Left kidney (tissue), 2 donors: Measurements from ENCODE around the gene SSR4. TPM values are rescaled to one million over a fixed set of nuclear protein-coding genes. Genes with fewer than 3 reads are reported as not detected.
"Not testable (repeated sequence)": the region's sequence is repeated elsewhere in the genome, so short reads cannot be mapped to it uniquely, and the experiment has no call there.

Source experiments
- DNase-seq: peaks from one replicate; pipeline ENCODE4 v3.0.0-alpha.2; 2013
- polyA plus RNA-seq: library from polyadenylated mRNA; unstranded; fragments of 120-200 nt; gene quantifications from one replicate; pipeline ENCODE4 v1.2.1, GENCODE V29; 2013; ENCODE audit not compliant: insufficient read length

Gene SSR4
- polyA plus RNA-seq, 1 donor = 134 TPM

DNA sequence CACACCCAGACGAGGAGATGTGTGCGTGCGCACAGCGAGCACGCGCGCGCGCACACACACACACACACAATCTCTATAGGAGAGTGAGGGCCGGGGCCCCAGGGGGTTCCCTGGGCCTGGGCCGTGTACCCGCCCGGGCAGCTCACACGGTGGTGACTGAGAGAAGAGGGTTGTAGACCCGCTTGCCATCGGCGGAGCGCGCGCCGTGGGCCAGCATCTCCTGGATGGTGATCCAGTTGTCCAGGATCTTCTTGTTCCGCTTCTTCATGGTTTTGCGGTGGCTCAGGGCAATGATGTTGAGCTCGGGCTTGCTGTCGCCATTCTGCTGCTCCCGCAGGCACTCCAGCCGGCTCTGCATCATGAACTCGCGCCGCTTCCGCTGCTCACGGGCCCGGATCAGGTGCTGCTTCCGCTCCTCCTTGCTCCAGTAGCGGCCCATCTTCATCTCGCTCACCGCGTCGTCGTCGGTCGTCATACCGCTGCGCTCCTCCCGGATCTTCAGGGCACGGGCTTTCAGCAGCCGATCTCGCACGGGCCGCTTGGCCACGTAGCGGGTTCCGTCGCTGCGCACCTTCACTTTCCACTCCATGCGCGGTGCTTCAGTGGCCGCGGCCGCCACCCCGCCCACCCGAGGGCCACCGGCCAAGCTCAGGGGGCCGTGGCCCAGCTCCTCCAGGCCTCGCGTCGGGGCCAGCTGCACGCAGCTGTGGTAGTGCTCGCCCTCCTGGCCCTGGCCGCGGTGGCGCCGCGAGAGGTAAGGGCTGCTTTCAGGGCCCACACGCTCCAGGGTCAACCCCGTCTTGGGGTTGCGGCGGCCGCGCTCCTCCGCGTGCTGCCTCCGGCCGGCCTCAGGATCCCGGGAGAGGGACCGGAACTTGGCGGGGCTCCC, 9.0 kb downstream of the SSR4 start:
- DNase-seq = no peak

DNA sequence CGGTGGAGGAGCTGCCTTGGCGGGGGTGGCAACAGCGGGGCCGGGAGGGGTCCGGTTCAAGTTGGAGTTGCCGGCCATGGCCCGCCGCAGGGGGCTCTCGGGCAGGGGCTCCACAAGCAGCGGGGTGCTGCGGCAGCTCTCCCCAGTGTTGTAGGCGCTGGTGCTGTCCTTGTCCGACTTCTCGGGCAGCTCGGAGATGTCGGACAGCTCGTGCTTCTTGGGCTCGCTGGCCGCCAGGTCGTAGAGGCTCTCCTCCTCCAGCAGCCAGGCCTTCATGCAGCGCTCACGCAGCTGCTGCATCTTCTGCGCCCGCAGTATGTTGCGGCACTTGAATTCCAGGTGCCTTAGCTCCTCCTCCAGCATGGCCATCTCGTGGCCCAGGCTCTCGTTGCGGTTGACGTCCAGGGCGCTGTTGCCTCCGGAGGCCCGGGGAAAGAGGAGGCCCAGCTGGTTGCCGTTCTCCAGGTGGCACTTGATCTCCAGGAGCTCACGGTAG, 9.7 kb downstream of the SSR4 start:
- DNase-seq = no peak

DNA sequence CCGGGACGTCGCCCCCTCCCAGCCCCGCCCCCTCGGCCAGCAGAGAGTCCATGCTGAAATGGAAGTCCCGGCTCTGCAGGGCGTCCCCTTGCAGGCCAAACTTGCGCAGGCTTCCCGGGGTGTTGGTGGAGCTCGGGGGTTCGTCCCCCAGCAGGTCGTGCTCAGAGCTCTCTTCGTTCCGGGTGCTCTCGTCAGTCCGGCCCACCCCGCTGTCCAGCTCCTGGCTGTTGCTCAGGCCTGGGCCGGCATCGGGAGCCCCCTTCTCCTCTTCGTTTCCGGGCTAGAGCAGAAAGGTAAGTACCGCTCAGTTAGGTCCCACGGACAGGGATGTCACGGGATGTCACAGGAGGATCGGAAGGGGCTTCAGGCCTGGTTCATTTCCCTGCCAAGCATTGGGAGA, 10.2 kb downstream of the SSR4 start:
- DNase-seq = no peak

DNA sequence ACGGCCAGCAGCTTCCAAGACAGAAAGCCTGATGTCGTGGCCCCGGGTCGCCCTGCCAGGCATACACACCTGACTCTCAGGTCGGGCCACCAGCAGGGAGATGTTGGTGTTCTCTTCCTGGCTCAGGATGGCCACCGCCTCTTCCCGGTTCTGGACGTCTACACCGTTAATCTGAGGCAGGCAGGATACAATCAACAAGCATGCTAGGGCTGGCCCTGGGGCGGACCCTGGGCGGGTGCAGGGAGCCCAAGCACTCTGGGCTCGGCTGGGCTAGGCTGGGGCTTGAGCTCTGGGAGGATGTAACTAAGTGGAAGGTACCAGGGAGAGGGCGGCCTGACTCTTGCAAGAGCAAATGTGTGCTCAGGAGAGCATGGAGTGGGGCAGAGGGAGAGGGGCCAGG, 11.0 kb downstream of the SSR4 start:
- no peak for DNase-seq

DNA sequence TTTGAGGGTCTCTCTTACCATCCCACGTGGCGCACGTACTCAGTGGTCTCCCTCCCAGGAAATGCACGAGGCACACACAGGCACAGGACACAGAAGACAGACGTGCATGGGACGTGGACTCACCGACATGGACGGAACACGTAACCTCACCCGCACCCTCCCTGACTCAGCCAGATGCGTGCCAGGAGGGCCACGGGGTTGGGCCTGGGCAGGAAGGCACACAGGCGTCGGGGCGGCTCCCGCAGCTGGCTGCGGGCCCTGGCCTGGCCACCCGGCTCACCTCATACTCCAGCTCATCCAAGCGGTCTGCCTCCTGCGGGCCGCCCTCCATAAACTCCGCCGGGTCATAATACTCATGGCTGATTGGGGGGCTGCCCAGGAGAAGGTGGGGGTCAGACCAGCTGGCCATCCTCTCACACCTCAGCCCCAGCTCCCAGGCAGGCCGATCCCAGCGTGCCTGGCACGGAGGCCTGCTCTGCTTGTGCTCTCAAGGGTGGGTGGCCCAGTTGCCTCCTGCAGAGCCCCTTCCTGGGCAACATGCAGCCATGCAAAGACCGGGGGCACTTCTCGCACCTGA, 12.6 kb downstream of the SSR4 start:
- DNase-seq = no peak

DNA sequence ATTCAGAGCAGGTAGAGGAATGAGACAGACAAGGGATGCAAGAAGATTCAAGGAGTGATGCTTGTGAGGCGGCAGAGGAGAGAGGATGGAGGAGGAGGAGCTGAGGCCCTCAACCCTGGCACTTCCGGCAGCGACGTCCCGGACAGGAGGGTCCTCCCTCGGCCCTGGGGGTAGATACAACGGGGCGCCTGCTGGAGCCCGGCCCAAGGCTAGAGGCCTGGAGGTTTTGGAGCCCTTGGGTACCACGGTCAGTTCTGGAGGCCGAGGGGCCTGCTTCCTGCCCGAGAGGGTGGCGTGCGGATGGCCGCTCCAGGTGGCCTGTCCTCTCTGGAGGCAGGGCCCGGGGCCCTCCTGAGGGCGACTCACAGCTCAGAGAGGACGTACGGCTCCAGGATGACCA, 13.5 kb downstream of the SSR4 start:
- DNase-seq = no peak

DNA sequence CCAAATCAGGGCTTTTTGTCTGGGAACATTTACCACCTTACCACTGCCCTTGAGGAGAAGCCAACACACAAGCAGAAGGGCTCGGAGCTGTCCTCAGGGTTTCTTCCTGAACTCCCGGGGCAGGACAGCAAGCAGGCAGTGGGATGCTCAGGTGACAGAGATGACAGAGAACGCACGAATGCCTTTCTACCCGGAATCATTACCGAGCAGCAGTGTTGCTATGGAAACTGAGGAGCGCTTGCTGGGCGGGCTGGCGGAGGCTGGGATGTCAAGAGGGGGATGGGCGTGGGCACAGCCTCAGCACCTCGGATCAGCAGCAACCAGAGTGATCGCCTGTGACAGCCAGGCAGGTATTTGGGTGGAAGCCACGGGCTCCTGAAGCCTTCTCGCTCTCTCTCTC, 17.8 kb downstream of the SSR4 start:
- DNase-seq = no peak

DNA sequence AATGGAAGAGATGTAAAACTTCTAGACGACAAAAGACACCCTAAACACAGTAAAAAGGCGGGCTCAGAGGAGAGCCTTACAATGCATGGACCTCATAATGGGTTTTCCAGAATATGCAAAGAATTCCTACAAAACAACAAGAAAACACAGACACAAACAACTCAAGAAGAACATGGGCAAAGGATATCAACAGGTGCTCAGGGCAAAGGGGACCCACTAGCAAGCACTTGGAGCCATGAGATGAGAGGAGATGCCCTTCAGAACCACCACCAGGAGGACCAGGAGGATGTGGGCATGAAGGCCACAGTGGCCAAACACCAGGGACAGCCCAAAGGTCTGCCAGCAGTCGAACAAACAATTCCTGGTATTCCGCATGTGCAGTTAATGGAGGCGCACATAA, 18.7 kb downstream of the SSR4 start:
- DNase-seq = no peak

DNA sequence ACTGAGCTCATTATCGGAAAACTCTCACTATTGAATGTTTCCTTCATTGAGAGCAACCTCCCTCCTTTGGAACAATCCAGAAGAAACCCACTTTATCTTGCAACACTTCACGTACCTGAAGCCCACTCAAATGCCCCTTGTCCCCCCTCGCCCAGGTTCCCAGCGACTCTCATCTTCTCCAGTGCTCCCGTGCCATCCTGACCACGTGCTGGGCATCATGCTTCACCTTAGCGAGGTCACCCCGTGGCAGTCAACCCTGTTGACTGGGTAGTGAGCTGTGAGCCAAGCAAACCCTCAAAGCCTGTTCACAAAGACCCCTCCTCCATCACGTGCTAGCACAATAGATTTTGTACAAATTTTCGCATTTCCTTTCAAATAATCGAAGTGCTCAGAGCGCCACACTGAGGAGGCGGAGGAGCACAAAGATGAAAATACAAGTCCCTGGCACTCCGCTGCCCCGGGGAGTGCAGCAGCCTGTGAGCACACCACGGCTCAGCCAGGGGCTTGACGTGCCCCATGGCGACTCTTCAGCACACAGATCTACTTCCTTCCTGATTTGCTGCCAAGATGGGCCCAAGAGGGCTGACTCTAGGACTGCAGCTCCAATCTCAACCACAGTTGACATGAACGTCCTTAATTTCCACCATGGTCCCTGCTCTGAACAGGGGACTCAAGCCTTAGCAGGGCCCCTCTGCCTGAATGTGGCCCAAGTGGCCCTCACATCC, 20.3 kb downstream of the SSR4 start:
- no peak for DNase-seq

DNA sequence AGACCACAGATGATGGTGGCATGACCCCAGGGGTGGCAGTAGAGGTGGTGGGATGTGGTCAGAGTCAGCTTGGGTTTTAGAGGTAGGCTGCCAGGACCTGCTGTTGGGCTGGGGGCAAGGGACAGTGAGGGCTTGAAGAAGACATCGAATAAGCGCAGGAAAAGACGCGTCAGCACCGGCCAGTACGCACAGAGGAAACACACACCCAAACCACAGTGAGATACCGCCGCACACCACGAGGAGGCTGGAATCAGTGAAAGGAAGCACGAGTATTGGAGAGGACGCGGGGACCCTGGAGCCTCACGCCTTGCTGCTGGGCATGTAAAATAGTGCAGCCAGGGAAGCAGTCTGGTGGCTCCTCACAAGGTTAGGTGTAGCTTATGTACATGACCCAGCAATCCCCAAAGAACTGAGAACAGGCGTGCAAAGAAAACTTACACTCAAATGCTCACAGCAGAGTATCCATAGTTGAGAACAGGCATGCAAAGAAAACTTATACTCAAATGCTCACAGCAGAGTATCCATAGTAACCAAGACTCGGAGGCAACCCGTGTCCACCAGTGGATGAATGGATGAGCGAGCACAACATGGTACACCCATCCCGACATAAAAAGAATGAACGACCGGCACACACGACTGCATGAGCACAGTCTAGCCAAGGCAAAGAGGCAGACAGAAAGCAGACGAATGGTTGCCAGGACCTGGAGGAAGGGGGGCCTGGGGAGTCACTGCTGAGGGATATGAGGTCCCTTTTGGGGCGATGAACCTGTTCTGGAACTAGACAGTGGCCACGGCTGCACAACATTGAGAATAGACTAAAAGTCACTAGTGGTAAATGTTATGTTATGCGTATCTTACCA, 22.6 kb downstream of the SSR4 start:
- DNase-seq = no peak

DNA sequence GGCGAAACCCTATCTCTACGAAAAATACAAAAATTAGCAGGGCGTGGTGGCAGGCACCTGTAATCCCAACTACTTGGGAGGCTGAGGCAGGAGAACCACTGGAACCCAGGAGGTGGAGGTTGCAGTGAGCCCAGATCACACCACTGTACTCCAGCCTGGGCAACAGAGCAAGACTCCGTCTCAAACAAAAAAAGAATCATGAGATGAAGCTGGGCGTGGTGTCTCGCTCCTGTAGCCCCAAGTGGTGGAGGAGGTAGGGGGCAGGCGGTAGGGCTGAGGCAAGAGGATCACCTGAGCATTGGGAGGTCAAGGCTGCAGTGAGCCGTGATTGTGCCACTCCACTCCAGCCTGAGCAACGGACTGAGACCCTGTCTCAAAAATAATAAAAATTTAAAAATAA, 23.6 kb downstream of the SSR4 start:
- not testable (repeated sequence) for DNase-seq

DNA sequence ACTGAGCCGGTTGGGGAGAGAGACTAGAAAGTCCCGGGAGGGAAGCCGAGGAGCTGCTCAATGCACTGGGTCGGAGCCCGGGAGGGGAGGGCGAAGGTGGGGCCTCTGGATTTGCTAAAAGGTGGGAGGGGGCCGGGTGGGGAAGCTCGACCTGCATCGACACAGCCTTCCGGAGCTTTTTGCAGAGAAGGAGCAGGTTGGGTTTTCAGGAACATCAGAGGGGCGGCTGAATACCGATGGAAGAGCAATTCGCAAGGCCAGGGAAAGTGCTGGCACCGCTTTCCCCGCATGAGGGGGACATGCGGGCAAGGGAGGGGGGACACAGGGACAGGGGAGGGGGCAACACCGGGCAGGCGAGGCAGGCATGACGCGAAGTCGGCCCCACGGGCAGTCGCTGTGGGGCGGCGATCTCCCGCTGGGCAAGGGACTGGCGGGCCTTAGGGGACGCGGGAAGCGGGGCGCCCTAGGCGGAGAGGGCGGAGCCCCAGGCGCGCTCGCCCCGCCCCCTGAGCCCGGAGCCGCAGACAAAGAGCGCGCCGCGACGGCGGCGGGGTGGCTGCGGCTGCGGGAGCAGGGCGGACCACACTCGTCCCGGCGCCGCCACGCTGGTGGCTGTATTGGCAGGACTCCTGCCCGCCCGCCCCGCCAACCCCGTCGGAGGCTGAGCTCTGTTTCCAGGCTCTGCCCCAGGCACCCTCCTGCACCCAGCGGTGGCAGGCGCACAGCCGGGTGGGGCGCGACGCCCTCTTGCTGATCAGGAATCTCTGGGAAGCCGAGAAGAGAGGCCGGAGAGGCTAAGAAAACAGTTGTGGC, 24.3 kb downstream of the SSR4 start:
- DNase-seq = no peak

DNA sequence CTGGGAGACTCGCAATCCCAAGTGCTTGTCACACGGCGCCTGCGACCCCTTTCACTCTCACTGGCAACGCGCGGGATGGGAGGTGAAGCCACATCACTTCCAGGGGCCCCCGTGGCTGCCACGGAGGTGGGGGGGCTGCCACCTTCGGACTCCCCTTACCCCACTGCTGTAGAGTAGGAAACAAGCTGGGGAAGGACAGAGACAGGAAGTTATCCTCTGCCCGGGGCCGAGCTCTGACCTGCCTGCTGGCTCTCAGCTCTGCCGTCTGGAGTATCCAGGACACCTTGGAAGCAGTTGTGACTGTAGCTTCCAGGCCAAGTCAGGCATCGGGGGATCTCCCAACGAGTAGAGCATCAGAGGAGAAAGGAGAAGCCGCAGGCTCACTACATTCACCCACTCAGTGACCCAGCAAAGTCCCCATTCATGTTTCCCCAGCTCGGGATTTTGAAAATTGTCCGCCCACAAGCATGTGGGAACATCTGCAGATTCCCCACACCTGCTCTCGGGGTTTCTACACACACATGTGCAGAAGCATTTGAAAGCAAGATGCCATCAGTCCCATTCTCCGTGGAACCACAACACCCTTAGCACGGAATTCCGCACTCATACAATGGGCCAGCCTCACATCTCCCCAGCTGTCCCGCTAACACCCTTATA, 25.0 kb downstream of the SSR4 start:
- DNase-seq = no peak

DNA sequence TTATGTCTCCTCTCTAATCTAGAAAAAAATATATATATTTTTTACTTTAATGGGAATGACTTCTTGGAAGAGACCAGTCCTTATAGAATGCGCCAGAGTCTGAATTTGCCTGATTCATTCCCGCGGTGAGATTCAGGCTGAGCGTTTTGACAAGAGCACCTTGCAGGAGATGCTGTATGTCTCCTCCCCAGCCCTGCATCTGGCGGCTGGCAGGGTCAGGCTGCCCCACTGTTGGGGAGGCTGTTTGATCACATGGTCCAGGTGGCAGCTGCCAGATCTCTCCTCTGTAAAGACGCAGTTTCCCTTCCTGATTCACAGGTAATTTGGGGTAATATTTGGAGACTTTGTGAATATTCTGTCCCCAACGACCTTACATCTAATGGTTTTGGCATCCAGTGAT, 26.1 kb downstream of the SSR4 start:
- no peak for DNase-seq

DNA sequence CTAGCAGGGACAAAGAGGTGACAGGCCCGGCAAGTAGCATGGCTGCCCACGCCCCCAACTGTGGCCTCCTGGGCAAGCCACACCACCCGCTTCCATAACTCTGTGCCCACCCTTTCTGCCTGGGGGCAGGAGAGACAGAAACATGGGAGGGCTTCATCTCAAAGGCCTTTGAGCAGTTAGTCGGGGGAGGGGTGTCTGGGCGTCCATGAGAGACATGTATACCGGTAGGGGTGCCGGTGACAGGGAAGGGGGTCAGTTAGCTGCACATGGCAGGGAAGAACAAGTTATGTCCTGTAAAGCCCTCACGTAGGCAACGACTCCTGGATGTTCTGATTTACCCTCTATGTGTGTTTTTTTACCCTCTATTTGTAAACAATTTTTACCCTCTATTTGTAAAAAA, 26.6 kb downstream of the SSR4 start:
- DNase-seq = no peak

DNA sequence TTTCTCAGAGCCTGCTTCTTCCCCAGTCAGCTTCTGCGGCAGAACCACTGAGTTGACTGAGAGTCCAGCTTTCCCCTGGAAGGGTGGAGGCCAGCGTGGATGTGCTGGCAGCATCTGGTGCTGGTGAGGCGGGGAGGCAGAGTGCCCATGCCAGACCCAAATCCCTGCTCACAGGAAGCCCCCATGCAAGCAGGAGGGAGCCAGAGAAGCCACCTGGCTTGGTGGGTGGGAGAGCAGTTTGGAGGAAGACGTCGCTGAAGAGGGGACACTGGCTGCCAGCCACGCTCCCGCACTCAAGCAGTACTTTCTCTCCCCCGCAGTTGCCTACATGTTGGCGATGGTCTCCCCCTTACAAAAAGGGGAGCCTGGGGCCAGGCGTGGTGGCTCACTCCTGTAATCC, 29.9 kb downstream of the SSR4 start:
- DNase-seq = no peak

DNA sequence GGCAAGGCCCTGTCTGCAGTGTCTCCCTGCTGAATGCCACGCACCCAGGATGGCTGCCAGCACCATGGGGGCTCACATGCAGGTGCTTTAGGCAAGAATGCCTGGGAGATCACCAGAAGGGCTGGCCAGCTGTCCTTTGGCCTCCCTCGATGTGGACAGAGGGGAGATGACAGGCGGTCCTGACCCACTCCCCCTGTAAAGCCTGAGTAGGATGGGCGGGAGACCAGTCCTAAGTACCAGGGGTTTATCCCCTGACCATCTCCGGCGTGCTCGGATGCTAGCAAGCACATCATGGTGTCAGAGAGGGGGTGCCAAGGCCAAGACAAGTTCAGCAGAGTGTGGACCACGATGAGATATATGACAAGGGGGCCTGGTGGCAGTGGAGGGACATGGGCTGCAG, 30.6 kb downstream of the SSR4 start:
- no peak for DNase-seq

DNA sequence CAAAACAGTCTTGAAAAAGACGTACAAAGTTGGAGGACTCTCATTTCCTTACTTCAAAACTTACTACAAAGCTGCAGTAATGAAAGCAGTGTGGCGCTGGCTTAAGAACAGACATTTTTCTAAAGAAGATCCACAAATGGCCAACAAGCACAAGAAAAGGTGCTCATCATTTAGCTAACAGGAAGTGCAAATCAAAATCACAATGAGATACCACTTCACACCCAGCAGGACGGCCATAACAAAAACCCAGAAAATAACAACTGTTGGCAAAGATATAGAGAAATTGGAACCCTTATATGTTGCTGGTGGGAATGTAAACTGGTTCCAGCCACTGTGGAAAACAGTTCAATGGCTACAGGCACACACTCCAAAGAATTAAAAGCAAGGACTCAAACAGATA, 32.5 kb downstream of the SSR4 start:
- DNase-seq = no peak

DNA sequence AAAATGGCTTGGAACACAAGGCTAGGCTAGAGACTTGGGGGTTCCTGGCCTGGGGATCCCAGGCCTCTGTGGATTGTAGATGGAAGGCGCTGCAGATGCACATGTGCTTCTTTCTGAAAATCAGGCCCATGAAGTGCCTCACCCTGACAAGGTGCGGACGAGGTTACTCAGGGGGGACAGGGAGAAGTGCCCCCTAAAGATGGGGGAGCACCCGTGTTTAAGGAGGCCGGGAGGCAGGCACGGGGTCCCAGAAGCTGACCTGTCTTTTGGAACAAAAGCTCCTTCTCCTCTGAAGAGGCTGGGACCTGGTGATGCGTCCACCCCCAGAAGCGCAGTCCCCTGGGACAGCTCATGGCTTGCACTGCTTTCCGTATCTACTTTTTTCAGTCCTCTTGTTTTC, 33.4 kb downstream of the SSR4 start:
- DNase-seq = no peak

DNA sequence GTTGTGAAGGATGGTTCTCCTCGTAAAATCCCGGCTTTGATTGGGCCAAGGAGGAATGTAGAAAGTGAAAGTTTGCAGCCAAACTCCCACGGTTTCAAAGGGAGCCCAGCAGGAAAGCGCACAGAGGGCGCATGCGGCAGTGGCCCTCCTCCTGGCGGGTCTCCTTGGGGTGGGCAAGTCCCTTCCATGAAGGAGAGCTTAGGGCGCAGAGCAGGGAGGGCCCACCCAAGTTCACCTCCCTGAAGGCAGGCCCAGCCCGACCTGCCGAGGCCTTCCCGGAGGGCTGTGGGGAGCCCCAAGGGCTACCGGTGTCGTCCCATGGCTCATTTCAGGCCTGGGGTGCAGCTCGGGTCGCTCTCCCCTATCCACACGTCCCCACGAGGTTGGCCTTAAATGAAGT, 33.8 kb downstream of the SSR4 start:
- DNase-seq = no peak
